SK-N-SH (cell line): Measurements from ENCODE around the gene HYCC2.

Experiments
- CTCF ChIP-seq: fragments of 200-600 bp; sonication (generic); IDR thresholded peaks from 2 replicates; pipeline ENCODE4 v1.6.1; 2017; ENCODE audit warnings: antibody characterized with exemption, mild to moderate bottlenecking, moderate library complexity
- EP300 ChIP-seq, 2 experiments: IDR thresholded peaks; 2 replicates each; pipeline versions ENCODE4 v1.4.0 to v1.6.1; 2012; ENCODE audit warnings: borderline replicate concordance in 1 of 2, low read depth in 1 of 2, low read length in 1 of 2
- FOSL2 ChIP-seq: IDR thresholded peaks from 2 replicates; pipeline ENCODE4 v1.4.0; 2012; ENCODE audit warnings: low read depth, mild to moderate bottlenecking, moderate library complexity, borderline replicate concordance
- FOXJ3 ChIP-seq: sonication (generic); formaldehyde crosslinking; IDR thresholded peaks from 2 replicates; pipeline ENCODE4 v1.5.1; 2020; ENCODE audit warnings: mild to moderate bottlenecking, missing genetic modification reagents
- POLR2AphosphoS5 ChIP-seq: IDR thresholded peaks from 2 replicates; pipeline ENCODE4 v1.6.1; 2012; ENCODE audit warnings: low read depth, low read length
- RCOR1 ChIP-seq: fragments of 150-350 bp; IDR thresholded peaks from 2 replicates; pipeline ENCODE4 v1.6.1; 2017; ENCODE audit warnings: antibody characterized with exemption, low read length
- RFX5 ChIP-seq: IDR thresholded peaks from 2 replicates; pipeline ENCODE4 v1.6.1; 2012; ENCODE audit warnings: mild to moderate bottlenecking, improper control_type of control experiment, low read length
- TAF1 ChIP-seq: IDR thresholded peaks from 2 replicates; pipeline ENCODE4 v1.6.1; 2012; ENCODE audit warnings: low read depth, mild to moderate bottlenecking, low read length, moderate library complexity, borderline replicate concordance
- TEAD4 ChIP-seq: IDR thresholded peaks from 2 replicates; pipeline ENCODE4 v1.4.0; 2012; ENCODE audit warnings: mild to moderate bottlenecking, borderline replicate concordance; ENCODE audit not compliant: insufficient read depth
- USF1 ChIP-seq: IDR thresholded peaks from 2 replicates; pipeline ENCODE4 v1.4.0; 2012; ENCODE audit warnings: low read depth, borderline replicate concordance
- YY1 ChIP-seq: IDR thresholded peaks from 2 replicates; pipeline ENCODE4 v1.4.0; 2012; ENCODE audit warnings: low read depth, mild to moderate bottlenecking
- ZBTB33 ChIP-seq: IDR thresholded peaks from 2 replicates; pipeline ENCODE4 v1.4.0; 2012; ENCODE audit warnings: low read depth, borderline replicate concordance

GRCh38 chr2:201059961-201060755, 11.3 kb downstream of the HYCC2 start:
- TF ChIP-seq CTCF (no peak), ZBTB33 (no peak), RFX5 (no peak), EP300 (IDR thresholded peaks at IDR 0.05; ENCODE audit: borderline replicate concordance in 1 of 2, low read depth in 1 of 2, low read length in 1 of 2) (no peak), RCOR1 (no peak), POLR2AphosphoS5 (no peak), YY1 (no peak), TEAD4 (no peak), TAF1 (no peak), USF1 (no peak), FOXJ3 (CRISPR knock-in tag) (no peak), FOSL2 (no peak)
